ENCODE data around the gene FSD1L. TPM values are rescaled to one million over a fixed set of nuclear protein-coding genes. Genes with fewer than 3 reads are reported as not detected.

Gene FSD1L
- polyA plus RNA-seq, 2 of the 4 experiments (the other 2 are of a cell fraction), result 3.2 to 8.5 TPM

GRCh38 chr9:105541838-105542237 lies 94.0 kb downstream of the FSD1L start:
- 91% methylated on average over 3 of the region's 3 CpGs for WGBS (ENCODE audit: missing lambda C conversion rate)
- CTCF ChIA-PET, result no interaction called here
- FAIRE-seq (no peak), ATAC-seq (no peak), DNase-seq (ENCODE audit: low read depth in 1 of 2, low spot score in 1 of 2) (no peak)
- Histone ChIP-seq H3K4me1 (no peaks in the 10 kb centered on the region), H3K9me3 (no peaks in the 10 kb centered on the region), H3K27ac (no peak overlapping the region), H3K4me3 (no peak overlapping the region), H3K4me2 (no peak overlapping the region)
- no peak for TF ChIP-seq NFE2L2 (conservative IDR thresholded peaks at IDR 0.05; ENCODE audit: low read length)
- TF ChIP-seq HMGXB4 (CRISPR knock-in tag; IDR thresholded peaks at IDR 0.05; ENCODE audit: borderline replicate concordance), result no peak
- no peak for TF ChIP-seq E2F6 (IDR thresholded peaks at IDR 0.05; ENCODE audit: borderline replicate concordance, low read depth)
- TF ChIP-seq HEYL (CRISPR knock-in tag; IDR thresholded peaks at IDR 0.05), result no peak
- no peak for TF ChIP-seq NPAS2 (CRISPR knock-in tag; IDR thresholded peaks at IDR 0.05; ENCODE audit: borderline replicate concordance)
- TF ChIP-seq FOSL2 (IDR thresholded peaks at IDR 0.05), result no peak
- no peak for TF ChIP-seq FOSL2 (CRISPR knock-in tag; IDR thresholded peaks at IDR 0.05)
- TF ChIP-seq MAZ (IDR thresholded peaks at IDR 0.05; ENCODE audit: borderline replicate concordance, low read depth, low read length), result no peak
- TF ChIP-seq REST (IDR thresholded peaks at IDR 0.05), result no peak
- POLR2A ChIA-PET, result no interaction called here

GRCh38 chr9:105554042-105554441 lies 106.2 kb downstream of the FSD1L start:
- POLR2A ChIA-PET, result no interaction called here
- FAIRE-seq (no peak), DNase-seq (ENCODE audit: low read depth in 1 of 2, low spot score in 1 of 2) (peak in 1 of 2 experiments; percentile 6), ATAC-seq (no peak)
- no peaks in the 10 kb centered on the region for H3K4me1 ChIP-seq
- CTCF ChIA-PET, result interaction anchor here (1.2 kb wide), 1 partner anchor 8 kb away, joined by 3 read pairs; no protein-coding TSS in a partner anchor
- WGBS (ENCODE audit: missing lambda C conversion rate), result 90% methylated on average over 10 of the region's 10 CpGs
- no peak overlapping the region for H3K4me3 ChIP-seq
- H3K9me3 ChIP-seq, result no peaks in the 10 kb centered on the region
- H3K27ac ChIP-seq, result no peak overlapping the region
- H3K4me2 ChIP-seq, result no peak overlapping the region
- TF ChIP-seq MAX (IDR thresholded peaks at IDR 0.05), result no peak
- TF ChIP-seq BCL3 (IDR thresholded peaks at IDR 0.05), result no peak
- no peak for TF ChIP-seq CHD2 (IDR thresholded peaks at IDR 0.05; ENCODE audit: low read length, partially characterized antibody)
- no peak for TF ChIP-seq JUN (IDR thresholded peaks at IDR 0.05)
- no peak for TF ChIP-seq MAFK (IDR thresholded peaks at IDR 0.05; ENCODE audit: partially characterized antibody)
- TF ChIP-seq EHMT2 (IDR thresholded peaks at IDR 0.05; ENCODE audit: low read depth), result no peak
- no peak for TF ChIP-seq REST (IDR thresholded peaks at IDR 0.05)
- TF ChIP-seq KDM1A (IDR thresholded peaks at IDR 0.05; ENCODE audit: low read depth), result no peak
- TF ChIP-seq GATA3 (IDR thresholded peaks at IDR 0.05; ENCODE audit: borderline replicate concordance), result no peak
- TF ChIP-seq NPAS2 (CRISPR knock-in tag; IDR thresholded peaks at IDR 0.05; ENCODE audit: borderline replicate concordance), result no peak
